NB4 (cell line): Measurements from ENCODE around the gene RASSF5.
"Not testable (repeated sequence)": the region's sequence is repeated elsewhere in the genome, so short reads cannot be mapped to it uniquely, and the experiment has no call there.

Source experiments
- DNase-seq: peaks from one replicate; pipeline ENCODE4 v3.0.0; 2010; ENCODE audit warnings: low read depth
- H3K4me3 ChIP-seq: one replicate; pipeline ENCODE4 v1.5.1; 2011; ENCODE audit warnings: mild to moderate bottlenecking, low read depth, low read length, moderate library complexity
- MYC ChIP-seq: IDR thresholded peaks from 2 replicates; pipeline ENCODE4 v1.6.1; 2011; ENCODE audit warnings: low read depth, low read length
- POLR2A ChIP-seq: IDR thresholded peaks from 2 replicates; pipeline ENCODE4 v1.6.1; 2011; ENCODE audit warnings: mild to moderate bottlenecking; ENCODE audit not compliant: insufficient read length; ENCODE audit errors: extremely low read depth
- TF ChIP-seq, protein P1 (sequence below): IDR thresholded peaks from 2 replicates; pipeline ENCODE4 v1.6.1; 2011; ENCODE audit warnings: low read depth, low read length
- TF ChIP-seq, protein P2 (sequence below): IDR thresholded peaks from one replicate; pipeline ENCODE4 v1.5.1; 2012; ENCODE audit warnings: low read depth, low read length

Gene RASSF5

DNA sequence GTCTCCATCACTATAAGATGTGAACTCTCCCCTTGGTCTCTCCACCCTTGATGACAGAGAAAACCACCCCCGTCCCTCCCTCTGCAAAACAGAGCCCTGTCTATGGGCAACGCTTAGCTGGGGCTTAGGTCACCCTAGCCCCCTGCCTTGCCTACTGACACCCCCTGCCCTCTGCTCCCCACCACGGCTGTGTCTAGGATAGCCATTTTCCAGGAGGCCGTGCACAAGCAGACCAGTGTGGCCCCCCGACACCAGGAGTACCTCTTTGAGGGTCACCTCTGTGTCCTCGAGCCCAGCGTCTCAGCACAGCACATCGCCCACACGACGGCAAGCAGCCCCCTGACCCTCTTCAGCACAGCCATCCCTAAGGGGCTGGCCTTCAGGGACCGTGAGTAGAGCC lies 28.6 kb upstream of the RASSF5 start:
- TF ChIP-seq POLR2A (no peak), MYC (no peak)
- TF ChIP-seq, protein P1, sequence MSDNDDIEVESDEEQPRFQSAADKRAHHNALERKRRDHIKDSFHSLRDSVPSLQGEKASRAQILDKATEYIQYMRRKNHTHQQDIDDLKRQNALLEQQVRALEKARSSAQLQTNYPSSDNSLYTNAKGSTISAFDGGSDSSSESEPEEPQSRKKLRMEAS, result no peak
- H3K4me3 ChIP-seq, result no peak overlapping the region
- DNase-seq, result no peak

DNA sequence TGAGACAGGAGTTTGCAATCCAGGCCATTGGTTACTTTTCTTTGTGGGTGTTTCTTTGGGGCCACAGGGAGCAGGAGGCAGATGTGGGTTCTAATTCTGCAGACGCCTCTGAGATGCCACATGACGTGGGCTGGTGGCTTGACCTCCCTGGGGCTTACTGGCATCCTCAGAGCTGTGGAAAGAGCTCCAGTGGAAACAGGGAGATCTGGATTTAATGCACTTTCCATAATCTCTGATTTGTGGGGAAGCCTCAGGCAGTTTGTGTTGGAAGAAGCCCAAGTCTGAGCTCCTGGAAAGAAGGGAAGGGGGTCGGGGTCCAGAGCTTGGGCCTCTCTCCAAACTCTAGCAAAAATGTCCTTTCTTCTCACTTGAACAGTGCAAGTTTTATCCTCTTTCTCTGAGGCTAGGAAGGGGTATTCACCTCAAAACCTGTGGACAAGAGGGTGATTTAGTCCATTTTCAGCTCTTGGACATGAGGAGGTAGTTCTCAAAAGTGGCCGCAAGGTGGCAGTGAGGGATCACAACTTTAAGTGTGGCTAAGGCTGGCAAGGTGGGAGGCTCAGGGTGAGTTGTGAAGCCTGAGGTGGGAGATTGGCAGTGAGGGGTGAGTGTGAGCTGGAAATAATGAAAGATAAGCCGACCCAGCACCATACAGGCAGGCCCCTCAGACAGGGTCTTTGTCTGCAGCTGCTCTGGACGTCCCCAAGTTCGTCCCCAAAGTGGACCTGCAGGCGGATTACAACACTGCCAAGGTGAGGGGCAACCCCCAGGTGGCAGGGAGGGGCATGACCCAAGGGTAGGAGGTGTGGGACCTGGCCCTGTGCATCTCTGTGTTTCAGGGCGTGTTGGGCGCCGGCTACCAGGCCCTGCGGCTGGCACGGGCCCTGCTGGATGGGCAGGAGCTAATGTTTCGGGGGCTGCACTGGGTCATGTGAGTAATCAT lies 27.9 kb upstream of the RASSF5 start:
- H3K4me3 ChIP-seq, result no peak overlapping the region
- DNase-seq, result peak; percentile 81
- TF ChIP-seq, protein P2, sequence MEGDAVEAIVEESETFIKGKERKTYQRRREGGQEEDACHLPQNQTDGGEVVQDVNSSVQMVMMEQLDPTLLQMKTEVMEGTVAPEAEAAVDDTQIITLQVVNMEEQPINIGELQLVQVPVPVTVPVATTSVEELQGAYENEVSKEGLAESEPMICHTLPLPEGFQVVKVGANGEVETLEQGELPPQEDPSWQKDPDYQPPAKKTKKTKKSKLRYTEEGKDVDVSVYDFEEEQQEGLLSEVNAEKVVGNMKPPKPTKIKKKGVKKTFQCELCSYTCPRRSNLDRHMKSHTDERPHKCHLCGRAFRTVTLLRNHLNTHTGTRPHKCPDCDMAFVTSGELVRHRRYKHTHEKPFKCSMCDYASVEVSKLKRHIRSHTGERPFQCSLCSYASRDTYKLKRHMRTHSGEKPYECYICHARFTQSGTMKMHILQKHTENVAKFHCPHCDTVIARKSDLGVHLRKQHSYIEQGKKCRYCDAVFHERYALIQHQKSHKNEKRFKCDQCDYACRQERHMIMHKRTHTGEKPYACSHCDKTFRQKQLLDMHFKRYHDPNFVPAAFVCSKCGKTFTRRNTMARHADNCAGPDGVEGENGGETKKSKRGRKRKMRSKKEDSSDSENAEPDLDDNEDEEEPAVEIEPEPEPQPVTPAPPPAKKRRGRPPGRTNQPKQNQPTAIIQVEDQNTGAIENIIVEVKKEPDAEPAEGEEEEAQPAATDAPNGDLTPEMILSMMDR, result peak; percentile 79
- no peak for TF ChIP-seq POLR2A
- TF ChIP-seq, protein P1, result no peak; the same call in 1 of the 2 replicates
- 0 out of 2 replicates have a peak, but pooled peaks have one; percentile 19 for TF ChIP-seq MYC

DNA sequence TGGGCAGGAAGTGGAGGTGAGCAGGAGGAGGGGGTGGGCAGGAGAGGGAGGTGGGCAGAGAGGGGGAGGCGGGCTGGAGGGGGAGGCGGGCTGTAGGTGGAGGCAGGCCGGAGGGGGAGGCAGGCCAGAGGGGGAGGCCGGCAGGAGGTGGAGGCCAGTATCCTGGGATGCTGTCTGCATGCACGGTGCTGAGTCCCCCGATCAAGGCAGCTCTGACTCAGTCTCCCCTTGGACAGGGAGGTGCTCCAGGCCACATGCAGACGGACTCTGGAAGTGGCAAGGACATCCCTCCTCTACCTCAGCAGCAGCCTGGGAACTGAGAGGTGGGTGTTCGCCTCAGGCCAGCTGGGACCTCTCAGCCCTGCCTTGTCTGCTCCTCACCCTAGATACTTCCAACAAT lies 27.1 kb upstream of the RASSF5 start:
- no peak overlapping the region for H3K4me3 ChIP-seq
- no peak for DNase-seq
- TF ChIP-seq, protein P1, result no peak
- TF ChIP-seq POLR2A, result no peak
- TF ChIP-seq, protein P2, result no peak

DNA sequence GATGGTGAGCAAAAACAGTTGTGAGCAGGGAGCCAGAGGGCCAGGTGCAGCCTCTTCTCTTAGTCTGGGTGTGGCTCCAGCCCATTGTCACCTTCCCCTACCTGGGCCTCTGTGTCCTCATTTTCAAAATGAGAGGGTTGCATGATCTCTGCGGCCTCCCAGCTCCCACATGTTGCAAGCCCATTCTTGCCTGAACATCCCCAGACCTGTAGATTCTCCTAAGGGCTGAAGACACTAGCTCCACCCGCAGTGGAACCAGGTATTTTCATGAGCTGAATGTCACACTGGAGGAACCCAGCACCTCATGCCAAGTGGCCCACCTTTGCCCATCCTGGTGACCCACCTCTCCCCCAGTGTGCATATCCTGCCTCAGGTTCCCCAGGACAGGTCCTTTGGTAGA lies 24.7 kb upstream of the RASSF5 start:
- no peak overlapping the region for H3K4me3 ChIP-seq
- no peak for DNase-seq
- TF ChIP-seq, protein P1, result no peak
- TF ChIP-seq POLR2A (no peak), MYC (no peak)
- TF ChIP-seq, protein P2, result no peak

DNA sequence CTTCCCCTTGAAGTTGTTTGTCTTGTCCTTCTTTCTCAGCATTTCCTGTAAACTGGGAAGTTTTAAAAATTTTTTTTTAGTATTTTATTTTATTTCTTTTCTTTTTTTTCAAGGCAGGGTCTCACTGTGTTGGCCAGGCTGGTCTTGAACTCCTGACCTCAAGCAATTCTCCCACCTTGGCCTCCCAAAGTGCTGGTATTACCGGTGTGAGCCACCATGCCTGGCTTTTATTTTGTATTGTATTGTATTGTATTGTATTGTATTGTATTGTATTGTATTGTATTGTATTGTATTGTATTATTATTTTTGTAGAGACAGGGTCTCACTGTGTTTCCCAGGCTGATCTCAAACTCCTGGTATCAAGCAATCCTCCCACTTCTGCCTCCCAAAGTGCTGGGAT lies 23.5 kb upstream of the RASSF5 start:
- not testable (repeated sequence) for H3K4me3 ChIP-seq, DNase-seq

DNA sequence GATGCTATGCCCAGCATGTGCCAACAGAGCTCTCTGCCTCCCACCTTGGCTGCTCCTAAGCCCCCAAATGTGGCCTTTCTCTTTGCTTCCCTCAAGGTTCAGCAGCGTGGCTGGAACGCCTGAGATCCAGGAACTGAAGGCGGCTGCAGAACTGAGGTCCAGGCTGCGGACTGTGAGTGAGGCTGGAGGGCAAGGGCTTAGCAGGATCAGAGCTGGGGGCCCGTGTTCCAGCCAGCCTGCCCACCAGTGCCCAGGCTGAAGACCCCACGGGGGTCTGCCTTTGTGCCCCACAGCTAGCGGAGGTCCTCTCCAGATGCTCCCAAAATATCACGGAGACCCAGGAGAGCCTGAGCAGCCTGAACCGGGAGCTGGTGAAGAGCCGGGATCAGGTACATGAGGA lies 22.4 kb upstream of the RASSF5 start:
- TF ChIP-seq, protein P2, result no peak
- TF ChIP-seq, protein P1, result no peak
- TF ChIP-seq POLR2A (no peak), MYC (no peak)
- no peak overlapping the region for H3K4me3 ChIP-seq
- no peak for DNase-seq
